ENCODE measurements around the gene KAT8. TPM values are rescaled to one million over a fixed set of nuclear protein-coding genes. Genes with fewer than 3 reads are reported as not detected.
A peak's percentile ranks its signal among the peaks of the same experiment; 100 is the strongest.

Gene KAT8
- polyA plus RNA-seq, 1 experiment = 23.0 TPM

- ChIA-PET POLR2A (interaction anchor here (1.1 kb wide), 1 partner anchor 66 kb away, joined by 3 read pairs; the partner anchor contains the start of gene FUS), CTCF (interaction anchor here (3.3 kb wide), 1 partner anchor 29 kb away, joined by 14 read pairs; no protein-coding TSS in a partner anchor)
- Histone ChIP-seq H3K27ac (ENCODE audit: low read depth, low read length) (no peak overlapping the region), H3K9me3 (ENCODE audit: control insufficient read depth, insufficient read depth, low read length) (no peaks in the 10 kb centered on the region; the same call in 1 of the 2 replicates), H3K27me3 (ENCODE audit: control insufficient read depth, insufficient read depth, low read length) (no peaks in the 10 kb centered on the region), H3K4me3 (ENCODE audit: low read depth, low read length) (no peak overlapping the region)
- DNase-seq (ENCODE audit: low read depth, low spot score) = no peak
- no peak for TF ChIP-seq CTCF (IDR thresholded peaks at IDR 0.05; ENCODE audit: low read depth, low read length)
Observed at GRCh38 chr16:31113121-31114120, 4.0 kb upstream of the KAT8 start.

GRCh38 chr16:31114468-31114867, 3.0 kb upstream of the KAT8 start:
- Histone ChIP-seq H3K27me3 (ENCODE audit: control insufficient read depth, insufficient read depth, low read length) (no peaks in the 10 kb centered on the region), H3K4me3 (ENCODE audit: low read depth, low read length) (no peak overlapping the region), H3K9me3 (ENCODE audit: control insufficient read depth, insufficient read depth, low read length) (no peaks in the 10 kb centered on the region; the same call in 1 of the 2 replicates), H3K27ac (ENCODE audit: low read depth, low read length) (no peak overlapping the region)
- no peak for TF ChIP-seq CTCF (IDR thresholded peaks at IDR 0.05; ENCODE audit: low read depth, low read length)
- DNase-seq (ENCODE audit: low read depth, low spot score) = no peak
- CTCF ChIA-PET = interaction anchor here (0.6 to 3.3 kb wide), 2 partner anchors 28 to 160 kb away, joined by 4 to 14 read pairs; no protein-coding TSS in a partner anchor
- POLR2A ChIA-PET = interaction anchor here (1.1 kb wide), 1 partner anchor 65 kb away, joined by 3 read pairs; the partner anchor contains the start of gene FUS

DNA sequence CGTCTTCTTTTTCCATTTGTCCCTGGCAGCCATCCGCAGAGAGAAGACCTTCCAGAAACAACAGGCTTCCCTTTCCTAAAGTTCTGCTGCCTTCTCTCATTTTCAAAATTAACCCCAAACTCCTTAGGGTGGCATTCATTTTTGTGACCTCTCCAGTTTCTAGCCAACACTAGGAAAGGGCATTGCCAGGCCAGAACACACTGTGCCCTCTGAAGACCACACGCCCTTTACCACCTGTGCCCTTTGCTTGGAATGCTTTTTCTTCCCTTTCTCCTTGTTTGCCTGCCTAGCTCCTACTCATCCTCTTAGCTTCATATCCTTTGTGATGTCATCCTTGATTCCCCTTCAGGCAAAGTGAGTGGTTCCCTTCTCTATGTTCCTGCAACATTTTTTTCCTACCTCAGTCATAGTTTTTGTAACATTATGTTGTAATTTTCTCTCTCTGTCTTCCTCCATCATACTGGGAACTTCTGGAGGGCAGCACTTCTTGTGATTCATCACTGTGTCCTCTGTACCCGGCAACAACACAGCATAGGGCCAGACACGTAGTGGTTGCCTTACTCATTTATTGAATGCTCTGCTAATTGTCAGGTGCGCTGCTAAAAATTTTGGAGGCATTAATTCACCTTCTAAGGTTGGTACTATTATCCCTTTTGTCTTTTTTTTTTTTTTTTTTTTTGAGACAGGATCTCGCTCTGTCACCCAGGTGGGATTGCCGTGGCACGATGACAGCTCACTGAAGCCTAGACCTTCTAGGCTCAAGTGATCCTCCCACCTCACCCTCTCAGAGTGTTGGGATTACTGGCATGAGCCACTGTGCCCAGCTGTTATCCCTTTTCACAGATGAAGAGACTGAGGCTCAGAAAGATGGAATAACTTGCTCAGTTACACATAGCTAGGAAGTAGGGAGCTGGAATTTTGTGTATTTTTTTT, 1.0 kb downstream of the KAT8 start:
- H3K4me3 ChIP-seq (ENCODE audit: low read depth, low read length) = peak overlapping the region; percentile 91

GRCh38 chr16:31120129-31120528, 2.7 kb downstream of the KAT8 start:
- DNase-seq (ENCODE audit: low read depth, low spot score) = no peak
- no peak overlapping the region for H3K27ac ChIP-seq (ENCODE audit: low read depth, low read length)
- H3K27me3 ChIP-seq (ENCODE audit: control insufficient read depth, insufficient read depth, low read length) = no peaks in the 10 kb centered on the region
- CTCF ChIA-PET = interaction anchor here (0.6 to 3.0 kb wide), 3 partner anchors 22 to 339 kb away, joined by 3 to 15 read pairs (median 3); partner anchors contain the start of gene ARMC5
- H3K9me3 ChIP-seq (ENCODE audit: control insufficient read depth, insufficient read depth, low read length) = no peaks in the 10 kb centered on the region; the same call in 1 of the 2 replicates
- TF ChIP-seq CTCF (IDR thresholded peaks at IDR 0.05; ENCODE audit: low read depth, low read length) = no peak
- POLR2A ChIA-PET = no interaction called here
- no peak overlapping the region for H3K4me3 ChIP-seq (ENCODE audit: low read depth, low read length)

More for the DNA sequence above, 1.0 kb downstream of the KAT8 start:
- ChIA-PET POLR2A (interaction anchor here (0.6 to 3.2 kb wide), 11 partner anchors 15 to 342 kb away, joined by 3 to 41 read pairs (median 5); partner anchors contain the start of genes FUS, HSD3B7, VKORC1 and ZNF646), CTCF (interaction anchor here (1.4 to 2.6 kb wide), 2 partner anchors 24 to 165 kb away, joined by 4 to 23 read pairs; no protein-coding TSS in a partner anchor)
- TF ChIP-seq CTCF (IDR thresholded peaks at IDR 0.05; ENCODE audit: low read depth, low read length) = no peak
- Histone ChIP-seq H3K9me3 (ENCODE audit: control insufficient read depth, insufficient read depth, low read length) (no peaks in the 10 kb centered on the region; the same call in 1 of the 2 replicates), H3K27me3 (ENCODE audit: control insufficient read depth, insufficient read depth, low read length) (no peaks in the 10 kb centered on the region), H3K27ac (ENCODE audit: low read depth, low read length) (peak overlapping the region; percentile 96)
- no peak for DNase-seq (ENCODE audit: low read depth, low spot score)
